Lower lobe of right lung (tissue), 2 donors: Measurements from ENCODE around the gene IL1RAP. TPM values are rescaled to one million over a fixed set of nuclear protein-coding genes. Genes with fewer than 3 reads are reported as not detected.

ENCODE experiments used
- ATAC-seq, 2 donors: fragments of 200-7000 bp; cut with Tn5 transposase; one replicate each; pipeline ENCODE4 v1.9.1; 2020 to 2022; ENCODE audit warnings: mild to moderate bottlenecking in 2 of 2, moderate library complexity in 2 of 2
- DNase-seq: peaks from one replicate; pipeline ENCODE4 v3.0.0-alpha.2; 2020
- H3K27ac ChIP-seq: fragments of 200-600 bp; one replicate; pipeline ENCODE4 v1.8.0; 2022
- H3K27me3 ChIP-seq: fragments of 200-600 bp; one replicate; pipeline ENCODE4 v1.8.0; 2022; ENCODE audit warnings: low read depth
- H3K36me3 ChIP-seq: fragments of 200-600 bp; one replicate; pipeline ENCODE4 v1.8.0; 2022; ENCODE audit warnings: mild to moderate bottlenecking
- H3K4me1 ChIP-seq: fragments of 200-600 bp; one replicate; pipeline ENCODE4 v1.8.0; 2022
- H3K4me3 ChIP-seq: fragments of 200-600 bp; one replicate; pipeline ENCODE4 v1.8.0; 2022; ENCODE audit warnings: mild to moderate bottlenecking
- H3K9me3 ChIP-seq: fragments of 200-600 bp; one replicate; pipeline ENCODE4 v1.8.0; 2022
- intact Hi-C: fragments of 100-400 bp; cut with DNase I; formaldehyde crosslinking; loops from one replicate; pipeline ENCODE4 v1.11.0; 2022
- total RNA-seq: library from RNA; stranded (reverse); fragmentation: NEBNext Ultra II Directional; extraction: Animal tissue kit (Norgen Biotek cat#: 25700); gene quantifications from one replicate; pipeline ENCODE4 v1.2.1, GENCODE V29; 2021
- TF ChIP-seq, protein P1 (sequence below): fragments of 200-600 bp; IDR thresholded peaks from one replicate; pipeline ENCODE4 v1.8.0; 2022; ENCODE audit warnings: antibody characterized with exemption, mild to moderate bottlenecking
- donor health status: DM: no; HTN: yes; CAD: no; lungs with severe emphysema.

Gene IL1RAP
- total RNA-seq, 1 donor from 2014 or later: 26.8 TPM

DNA sequence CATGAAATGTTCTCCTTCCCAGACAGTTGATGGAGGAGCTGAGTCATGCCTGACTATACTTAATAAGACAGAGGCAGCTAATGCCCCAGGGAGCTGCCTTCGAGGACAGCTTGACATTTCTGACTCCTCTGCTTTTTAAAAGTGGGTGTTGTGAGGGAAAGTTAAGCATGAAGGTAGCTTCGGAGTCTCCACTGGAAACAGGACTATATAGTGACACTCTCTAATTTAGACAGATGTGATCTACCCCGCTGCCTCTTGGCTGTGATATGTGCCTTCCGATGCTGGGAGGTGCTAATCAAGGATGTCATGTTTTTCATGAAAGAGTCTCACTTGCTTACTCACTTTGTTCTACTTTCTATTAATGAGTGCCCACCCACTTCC, 72.7 kb downstream of the IL1RAP start:
- peak; percentile 25 to 28 for ATAC-seq
- no peak for DNase-seq
- H3K27me3 ChIP-seq: no peaks in the 10 kb centered on the region

GRCh38 chr3:190588570-190588969, 74.7 kb downstream of the IL1RAP start:
- Histone ChIP-seq H3K27me3 (no peaks in the 10 kb centered on the region), H3K4me1 (peaks cover 20% of the 10 kb centered on the region), H3K27ac (no peak overlapping the region), H3K4me3 (no peak overlapping the region), H3K9me3 (no peaks in the 10 kb centered on the region), H3K36me3 (no peaks in the 10 kb centered on the region)
- TF ChIP-seq, protein P1, sequence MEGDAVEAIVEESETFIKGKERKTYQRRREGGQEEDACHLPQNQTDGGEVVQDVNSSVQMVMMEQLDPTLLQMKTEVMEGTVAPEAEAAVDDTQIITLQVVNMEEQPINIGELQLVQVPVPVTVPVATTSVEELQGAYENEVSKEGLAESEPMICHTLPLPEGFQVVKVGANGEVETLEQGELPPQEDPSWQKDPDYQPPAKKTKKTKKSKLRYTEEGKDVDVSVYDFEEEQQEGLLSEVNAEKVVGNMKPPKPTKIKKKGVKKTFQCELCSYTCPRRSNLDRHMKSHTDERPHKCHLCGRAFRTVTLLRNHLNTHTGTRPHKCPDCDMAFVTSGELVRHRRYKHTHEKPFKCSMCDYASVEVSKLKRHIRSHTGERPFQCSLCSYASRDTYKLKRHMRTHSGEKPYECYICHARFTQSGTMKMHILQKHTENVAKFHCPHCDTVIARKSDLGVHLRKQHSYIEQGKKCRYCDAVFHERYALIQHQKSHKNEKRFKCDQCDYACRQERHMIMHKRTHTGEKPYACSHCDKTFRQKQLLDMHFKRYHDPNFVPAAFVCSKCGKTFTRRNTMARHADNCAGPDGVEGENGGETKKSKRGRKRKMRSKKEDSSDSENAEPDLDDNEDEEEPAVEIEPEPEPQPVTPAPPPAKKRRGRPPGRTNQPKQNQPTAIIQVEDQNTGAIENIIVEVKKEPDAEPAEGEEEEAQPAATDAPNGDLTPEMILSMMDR: no peak
- no peak for DNase-seq
- no peak for ATAC-seq
- intact Hi-C loops: no loop called here

More for the DNA sequence above, 72.7 kb downstream of the IL1RAP start:
- Histone ChIP-seq H3K27ac (no peak overlapping the region), H3K4me3 (no peak overlapping the region), H3K4me1 (peaks cover 20% of the 10 kb centered on the region), H3K9me3 (no peaks in the 10 kb centered on the region), H3K36me3 (no peaks in the 10 kb centered on the region)
- TF ChIP-seq, protein P1: no peak
- intact Hi-C loops: no loop called here

DNA sequence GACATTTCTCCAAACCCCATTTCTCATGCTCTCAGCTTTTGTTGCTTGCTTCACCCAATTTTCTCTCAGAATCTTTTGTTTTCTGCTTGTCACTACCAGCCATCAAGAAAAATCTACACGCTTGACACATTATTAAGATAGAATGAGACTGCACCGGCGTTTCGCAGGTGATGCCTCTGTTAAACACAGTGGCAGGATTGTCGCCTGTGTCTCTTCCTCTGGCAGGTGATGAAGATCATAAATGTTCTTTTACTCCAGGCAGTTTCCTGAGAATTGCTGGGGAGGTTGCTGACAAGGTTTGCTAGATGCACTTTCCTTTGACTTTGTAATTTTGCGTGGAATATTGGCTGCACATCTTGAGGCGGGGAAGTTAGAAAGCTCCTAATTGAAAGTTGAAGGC, 75.4 kb downstream of the IL1RAP start:
- intact Hi-C loops: no loop called here
- peaks cover 20% of the 10 kb centered on the region for H3K4me1 ChIP-seq
- H3K27ac ChIP-seq: no peak overlapping the region
- TF ChIP-seq, protein P1: no peak
- no peak overlapping the region for H3K4me3 ChIP-seq
- no peak for ATAC-seq
- H3K9me3 ChIP-seq: no peaks in the 10 kb centered on the region
- DNase-seq: no peak
- H3K36me3 ChIP-seq: no peaks in the 10 kb centered on the region
- H3K27me3 ChIP-seq: no peaks in the 10 kb centered on the region

- Histone ChIP-seq H3K27me3 (no peaks in the 10 kb centered on the region), H3K36me3 (no peaks in the 10 kb centered on the region), H3K9me3 (no peaks in the 10 kb centered on the region), H3K27ac (no peak overlapping the region), H3K4me3 (no peak overlapping the region), H3K4me1 (peaks cover 11% of the 10 kb centered on the region)
- intact Hi-C loops: no loop called here
- TF ChIP-seq, protein P1: no peak
- peak; percentile 46 to 48 for ATAC-seq
- no peak for DNase-seq
These were observed 77.2 kb downstream of the IL1RAP start for GRCh38 chr3:190591080-190591479.

DNA sequence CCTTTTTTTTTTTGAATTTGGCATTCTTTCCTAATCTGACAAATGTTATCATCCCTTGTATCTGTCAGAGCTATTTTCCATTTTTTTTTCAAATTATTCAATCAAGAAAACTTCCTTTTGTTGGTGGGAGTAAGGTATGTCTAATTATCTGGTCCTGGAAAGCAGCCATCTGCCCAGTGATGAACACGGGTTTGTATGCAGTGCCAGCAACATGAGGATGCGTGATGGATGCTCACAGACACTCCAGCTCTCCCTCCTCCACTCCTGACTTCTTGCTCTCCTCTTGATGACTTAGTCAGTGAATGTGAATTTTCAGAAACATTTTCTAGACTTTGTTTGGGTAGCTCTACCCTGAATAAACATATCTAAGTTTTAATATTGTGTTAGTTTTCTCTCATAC, 79.2 kb downstream of the IL1RAP start:
- H3K4me3 ChIP-seq: no peak overlapping the region
- ATAC-seq (no peak), DNase-seq (no peak)
- H3K4me1 ChIP-seq: no peaks in the 10 kb centered on the region
- H3K36me3 ChIP-seq: no peaks in the 10 kb centered on the region
- no peaks in the 10 kb centered on the region for H3K9me3 ChIP-seq
- TF ChIP-seq, protein P1: no peak
- H3K27me3 ChIP-seq: no peaks in the 10 kb centered on the region
- no peak overlapping the region for H3K27ac ChIP-seq
- intact Hi-C loops: no loop called here

GRCh38 chr3:190594171-190594570, 80.3 kb downstream of the IL1RAP start:
- TF ChIP-seq, protein P1: no peak
- Histone ChIP-seq H3K9me3 (no peaks in the 10 kb centered on the region), H3K4me3 (no peak overlapping the region), H3K36me3 (no peaks in the 10 kb centered on the region), H3K27ac (no peak overlapping the region), H3K4me1 (no peaks in the 10 kb centered on the region), H3K27me3 (no peaks in the 10 kb centered on the region)
- ATAC-seq (no peak), DNase-seq (no peak)
- intact Hi-C loops: no loop called here
